T-helper 2 cell treated with Interferon-gamma antibody and Interleukin-4, amounts not matched to agents 5 μg/mL and 100 μg/mL, for 36 hours (primary cell): ENCODE results near the gene GHR.

Source experiments
- DNase-seq: peaks from one replicate; pipeline ENCODE4 v3.0.0; 2021; ENCODE audit warnings: low spot score
- H3K27ac Mint-ChIP-seq: one replicate; pipeline ENCODE4 v1.8.0; 2021; ENCODE audit warnings: mild to moderate bottlenecking, mixed read lengths
- H3K27me3 Mint-ChIP-seq: one replicate; pipeline ENCODE4 v1.8.0; 2021; ENCODE audit warnings: low read depth, mixed read lengths
- H3K36me3 Mint-ChIP-seq: one replicate; pipeline ENCODE4 v1.8.0; 2021; ENCODE audit warnings: low read depth, mixed read lengths
- H3K4me1 Mint-ChIP-seq: one replicate; pipeline ENCODE4 v1.8.0; 2021; ENCODE audit warnings: low read depth, mixed read lengths
- H3K4me3 Mint-ChIP-seq: one replicate; pipeline ENCODE4 v1.8.0; 2022; ENCODE audit warnings: mild to moderate bottlenecking, moderate library complexity, mixed read lengths
- H3K9me3 Mint-ChIP-seq: one replicate; pipeline ENCODE4 v1.8.0; 2021; ENCODE audit warnings: mixed read lengths

Gene GHR

GRCh38 chr5:42423285-42424165, at the start of gene GHR:
Gene GHR (plus strand): TSS chr5:42423439. CDS start chr5:42565875, 142,436 bp downstream.
- Mint-ChIP-seq H3K36me3 (no peaks in the 10 kb centered on the region), H3K9me3 (no peaks in the 10 kb centered on the region), H3K27ac (no peak within 1 kb of the TSS), H3K27me3 (peaks cover 17% of the 10 kb centered on the region), H3K4me1 (no peaks in the 10 kb centered on the region), H3K4me3 (no peak within 1 kb of the TSS)
- no peak for DNase-seq

GRCh38 chr5:42374679-42375273, 48.5 kb upstream of the GHR start:
- Mint-ChIP-seq H3K4me3 (no peak overlapping the region), H3K9me3 (no peaks in the 10 kb centered on the region), H3K27me3 (no peaks in the 10 kb centered on the region), H3K36me3 (no peaks in the 10 kb centered on the region), H3K27ac (no peak overlapping the region), H3K4me1 (no peaks in the 10 kb centered on the region)
- DNase-seq: no peak

- Mint-ChIP-seq H3K27ac (no peak overlapping the region), H3K27me3 (no peaks in the 10 kb centered on the region), H3K36me3 (no peaks in the 10 kb centered on the region), H3K9me3 (no peaks in the 10 kb centered on the region), H3K4me1 (no peaks in the 10 kb centered on the region), H3K4me3 (no peak overlapping the region)
- DNase-seq: no peak
Measured at GRCh38 chr5:42377496-42377895, 45.7 kb upstream of the GHR start.

- Mint-ChIP-seq H3K9me3 (no peaks in the 10 kb centered on the region), H3K36me3 (no peaks in the 10 kb centered on the region), H3K4me1 (no peaks in the 10 kb centered on the region), H3K4me3 (no peak overlapping the region), H3K27me3 (no peaks in the 10 kb centered on the region), H3K27ac (no peak overlapping the region)
- DNase-seq: no peak
Measured at GRCh38 chr5:42381973-42382372, 41.3 kb upstream of the GHR start.

- Mint-ChIP-seq H3K4me3 (no peak overlapping the region), H3K36me3 (no peaks in the 10 kb centered on the region), H3K27ac (no peak overlapping the region), H3K4me1 (no peaks in the 10 kb centered on the region), H3K27me3 (no peaks in the 10 kb centered on the region), H3K9me3 (no peaks in the 10 kb centered on the region)
- no peak for DNase-seq
Measured at GRCh38 chr5:42387563-42387962, 35.7 kb upstream of the GHR start.

- Mint-ChIP-seq H3K9me3 (peaks cover 6% of the 10 kb centered on the region), H3K27ac (no peak overlapping the region), H3K36me3 (no peaks in the 10 kb centered on the region), H3K4me1 (no peaks in the 10 kb centered on the region), H3K4me3 (no peak overlapping the region), H3K27me3 (no peaks in the 10 kb centered on the region)
- DNase-seq: no peak
Measured at GRCh38 chr5:42390115-42390514, 33.1 kb upstream of the GHR start.

GRCh38 chr5:42392917-42393316, 30.3 kb upstream of the GHR start:
- Mint-ChIP-seq H3K27me3 (no peaks in the 10 kb centered on the region), H3K27ac (no peak overlapping the region), H3K9me3 (peaks cover 6% of the 10 kb centered on the region), H3K4me3 (no peak overlapping the region), H3K4me1 (no peaks in the 10 kb centered on the region), H3K36me3 (no peaks in the 10 kb centered on the region)
- DNase-seq: no peak

GRCh38 chr5:42396111-42396510, 27.1 kb upstream of the GHR start:
- Mint-ChIP-seq H3K36me3 (no peaks in the 10 kb centered on the region), H3K27me3 (no peaks in the 10 kb centered on the region), H3K27ac (no peak overlapping the region), H3K4me3 (no peak overlapping the region), H3K4me1 (no peaks in the 10 kb centered on the region), H3K9me3 (peaks cover 6% of the 10 kb centered on the region)
- DNase-seq: no peak

- H3K36me3 Mint-ChIP-seq: no peaks in the 10 kb centered on the region
- no peaks in the 10 kb centered on the region for H3K27me3 Mint-ChIP-seq
- H3K4me3 Mint-ChIP-seq: no peak overlapping the region
- H3K4me1 Mint-ChIP-seq: no peaks in the 10 kb centered on the region
- H3K27ac Mint-ChIP-seq: no peak overlapping the region
- H3K9me3 Mint-ChIP-seq: peaks cover 6% of the 10 kb centered on the region
- no peak for DNase-seq
Measured at GRCh38 chr5:42397267-42397666, 26.0 kb upstream of the GHR start.

- Mint-ChIP-seq H3K27me3 (no peaks in the 10 kb centered on the region), H3K4me1 (no peaks in the 10 kb centered on the region), H3K9me3 (no peaks in the 10 kb centered on the region), H3K27ac (no peak overlapping the region), H3K4me3 (no peak overlapping the region), H3K36me3 (no peaks in the 10 kb centered on the region)
- no peak for DNase-seq
Measured at GRCh38 chr5:42399702-42400101, 23.5 kb upstream of the GHR start.

- Mint-ChIP-seq H3K27me3 (no peaks in the 10 kb centered on the region), H3K9me3 (no peaks in the 10 kb centered on the region), H3K36me3 (no peaks in the 10 kb centered on the region), H3K4me1 (no peaks in the 10 kb centered on the region), H3K27ac (no peak overlapping the region), H3K4me3 (no peak overlapping the region)
- DNase-seq: no peak
Measured at GRCh38 chr5:42400474-42400873, 22.8 kb upstream of the GHR start.

GRCh38 chr5:42403236-42403635, 20.0 kb upstream of the GHR start:
- Mint-ChIP-seq H3K4me3 (no peak overlapping the region), H3K9me3 (no peaks in the 10 kb centered on the region), H3K36me3 (no peaks in the 10 kb centered on the region), H3K27me3 (no peaks in the 10 kb centered on the region), H3K27ac (no peak overlapping the region), H3K4me1 (no peaks in the 10 kb centered on the region)
- no peak for DNase-seq

- Mint-ChIP-seq H3K9me3 (no peaks in the 10 kb centered on the region), H3K27me3 (no peaks in the 10 kb centered on the region), H3K27ac (no peak overlapping the region), H3K4me1 (no peaks in the 10 kb centered on the region), H3K36me3 (no peaks in the 10 kb centered on the region), H3K4me3 (no peak overlapping the region)
- no peak for DNase-seq
Measured at GRCh38 chr5:42404366-42404765, 18.9 kb upstream of the GHR start.

- Mint-ChIP-seq H3K9me3 (no peaks in the 10 kb centered on the region), H3K27me3 (peaks cover 10% of the 10 kb centered on the region), H3K36me3 (no peaks in the 10 kb centered on the region), H3K27ac (no peak overlapping the region), H3K4me1 (no peaks in the 10 kb centered on the region), H3K4me3 (no peak overlapping the region)
- no peak for DNase-seq
Measured at GRCh38 chr5:42419294-42419693, 3.9 kb upstream of the GHR start.
